Neural cell (in vitro differentiated cells): Measurements from ENCODE around the gene SH3RF3.

Experiments
- EP300 ChIP-seq: fragments of 450-650 bp; conservative IDR thresholded peaks from 2 replicates; pipeline ENCODE4 v1.6.1; 2014; ENCODE audit warnings: antibody characterized with exemption, mild to moderate bottlenecking, moderate library complexity; ENCODE audit not compliant: poor library complexity, severe bottlenecking
- EZH2 ChIP-seq: fragments of 200-600, 300-800 bp; shearing (Covaris generic), sonication (generic); IDR thresholded peaks from 2 replicates; pipeline ENCODE4 v1.6.1; 2014; ENCODE audit warnings: antibody characterized with exemption, low read length, borderline replicate concordance, mild to moderate bottlenecking; ENCODE audit not compliant: insufficient read depth, poor library complexity, severe bottlenecking
- POLR2AphosphoS5 ChIP-seq: IDR thresholded peaks from 2 replicates; pipeline ENCODE4 v1.6.1; 2012
- RAD21 ChIP-seq: fragments of 450-650 bp; conservative IDR thresholded peaks from 2 replicates; pipeline ENCODE4 v1.6.1; 2014; ENCODE audit warnings: antibody characterized with exemption, mild to moderate bottlenecking, moderate library complexity
- SMC3 ChIP-seq: fragments of 450-650 bp; conservative IDR thresholded peaks from 2 replicates; pipeline ENCODE4 v1.6.1; 2014; ENCODE audit warnings: antibody characterized with exemption, mild to moderate bottlenecking, moderate library complexity; ENCODE audit not compliant: poor library complexity
- TAF1 ChIP-seq: IDR thresholded peaks from 2 replicates; pipeline ENCODE4 v1.6.1; 2012; ENCODE audit warnings: low read depth
- TF ChIP-seq, protein P1 (sequence below): fragments of 450-650 bp; IDR thresholded peaks from 2 replicates; pipeline ENCODE4 v1.5.1; 2014; ENCODE audit warnings: antibody characterized with exemption, mild to moderate bottlenecking, moderate library complexity; ENCODE audit not compliant: poor library complexity, severe bottlenecking

DNA sequence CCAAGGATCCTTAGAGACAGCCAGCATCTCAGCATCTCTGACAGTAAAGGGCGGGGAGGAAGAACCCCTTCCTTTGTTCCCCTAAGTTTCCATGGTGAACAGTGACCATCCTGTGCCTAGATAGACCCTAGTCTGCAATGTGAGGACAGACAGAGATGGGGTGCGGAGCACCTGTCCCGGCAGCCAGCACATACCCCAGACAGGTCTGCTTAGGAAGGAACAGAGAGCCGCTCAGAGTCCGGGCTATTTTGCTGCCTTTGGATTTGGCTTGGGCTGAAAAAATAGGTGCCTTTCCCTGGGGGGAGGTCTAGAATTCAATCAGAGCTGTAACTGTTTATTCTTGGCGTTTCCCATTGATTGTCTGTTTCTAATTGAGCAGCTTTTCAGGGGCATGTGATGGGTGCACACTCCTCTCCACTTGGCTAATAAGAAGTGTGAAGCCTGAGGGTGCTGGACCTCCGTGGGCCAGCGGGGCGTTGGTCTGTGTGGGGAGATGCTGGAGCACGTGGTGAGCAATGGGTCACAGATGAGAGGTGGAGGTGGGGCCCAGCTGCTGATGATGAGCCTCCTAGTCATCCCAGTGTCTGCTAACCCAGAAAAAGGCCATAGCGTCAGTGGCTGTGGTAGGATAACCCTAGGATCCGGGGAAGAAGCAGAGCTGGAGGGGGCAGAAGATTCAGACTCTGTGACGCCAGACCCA is 247.9 kb downstream of the SH3RF3 start:
- TF ChIP-seq, protein P1, sequence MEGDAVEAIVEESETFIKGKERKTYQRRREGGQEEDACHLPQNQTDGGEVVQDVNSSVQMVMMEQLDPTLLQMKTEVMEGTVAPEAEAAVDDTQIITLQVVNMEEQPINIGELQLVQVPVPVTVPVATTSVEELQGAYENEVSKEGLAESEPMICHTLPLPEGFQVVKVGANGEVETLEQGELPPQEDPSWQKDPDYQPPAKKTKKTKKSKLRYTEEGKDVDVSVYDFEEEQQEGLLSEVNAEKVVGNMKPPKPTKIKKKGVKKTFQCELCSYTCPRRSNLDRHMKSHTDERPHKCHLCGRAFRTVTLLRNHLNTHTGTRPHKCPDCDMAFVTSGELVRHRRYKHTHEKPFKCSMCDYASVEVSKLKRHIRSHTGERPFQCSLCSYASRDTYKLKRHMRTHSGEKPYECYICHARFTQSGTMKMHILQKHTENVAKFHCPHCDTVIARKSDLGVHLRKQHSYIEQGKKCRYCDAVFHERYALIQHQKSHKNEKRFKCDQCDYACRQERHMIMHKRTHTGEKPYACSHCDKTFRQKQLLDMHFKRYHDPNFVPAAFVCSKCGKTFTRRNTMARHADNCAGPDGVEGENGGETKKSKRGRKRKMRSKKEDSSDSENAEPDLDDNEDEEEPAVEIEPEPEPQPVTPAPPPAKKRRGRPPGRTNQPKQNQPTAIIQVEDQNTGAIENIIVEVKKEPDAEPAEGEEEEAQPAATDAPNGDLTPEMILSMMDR = no peak
- TF ChIP-seq RAD21 = no peak
- no peak for TF ChIP-seq TAF1
- no peak for TF ChIP-seq POLR2AphosphoS5
- no peak for TF ChIP-seq SMC3
- TF ChIP-seq EZH2 = no peak
- no peak for TF ChIP-seq EP300
